ENCODE data around the gene MYL6. TPM values are rescaled to one million over a fixed set of nuclear protein-coding genes. Genes with fewer than 3 reads are reported as not detected.

MYL6 gene
- total RNA-seq, 2 donors from 2014 or later, result 1,641 to 1,922 TPM

DNA sequence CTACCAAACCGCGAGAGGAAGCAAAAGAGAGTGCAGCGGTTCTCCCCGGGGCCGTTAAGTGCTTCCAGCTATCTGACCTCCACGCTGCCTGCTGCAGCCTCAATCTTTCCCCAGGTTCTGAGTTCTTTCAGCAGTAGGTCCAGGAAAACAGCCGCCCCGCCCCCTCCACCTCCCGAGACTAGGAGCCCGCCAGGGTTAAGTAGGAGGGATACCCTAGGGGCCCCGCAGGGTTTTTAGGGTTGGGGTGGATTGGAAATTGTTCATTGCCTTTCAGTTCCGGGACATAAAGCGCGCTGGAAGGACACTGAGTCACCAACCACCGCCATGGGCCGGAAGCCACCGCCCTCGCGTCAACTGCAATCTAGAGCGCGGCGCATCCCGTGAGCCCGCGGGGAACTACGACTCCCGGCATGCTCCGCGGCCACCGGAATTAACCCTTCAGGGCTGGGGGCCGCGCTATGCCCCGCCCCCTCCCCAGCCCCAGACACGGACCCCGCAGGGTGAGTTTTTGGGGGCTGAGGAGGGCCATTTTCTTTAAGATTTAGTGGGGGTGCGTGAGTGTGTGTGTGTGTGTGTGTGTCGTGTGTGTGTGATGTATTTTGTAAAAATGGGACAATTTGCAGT lies 5.9 kb upstream of the MYL6 start, which contains the start of gene MYL6B:
MYL6B (plus strand) TSS at position 456 of the 624 bp plus-strand sequence. CDS start 1,332 bp downstream, outside the sequence.
- H3K27ac ChIP-seq, result peak within 1 kb of the TSS; percentile 98
- H3K36me3 ChIP-seq, result no peaks in the 10 kb centered on the region
- intact Hi-C loops (cut with DNase I), result no loop called here
- TF ChIP-seq, protein P1, sequence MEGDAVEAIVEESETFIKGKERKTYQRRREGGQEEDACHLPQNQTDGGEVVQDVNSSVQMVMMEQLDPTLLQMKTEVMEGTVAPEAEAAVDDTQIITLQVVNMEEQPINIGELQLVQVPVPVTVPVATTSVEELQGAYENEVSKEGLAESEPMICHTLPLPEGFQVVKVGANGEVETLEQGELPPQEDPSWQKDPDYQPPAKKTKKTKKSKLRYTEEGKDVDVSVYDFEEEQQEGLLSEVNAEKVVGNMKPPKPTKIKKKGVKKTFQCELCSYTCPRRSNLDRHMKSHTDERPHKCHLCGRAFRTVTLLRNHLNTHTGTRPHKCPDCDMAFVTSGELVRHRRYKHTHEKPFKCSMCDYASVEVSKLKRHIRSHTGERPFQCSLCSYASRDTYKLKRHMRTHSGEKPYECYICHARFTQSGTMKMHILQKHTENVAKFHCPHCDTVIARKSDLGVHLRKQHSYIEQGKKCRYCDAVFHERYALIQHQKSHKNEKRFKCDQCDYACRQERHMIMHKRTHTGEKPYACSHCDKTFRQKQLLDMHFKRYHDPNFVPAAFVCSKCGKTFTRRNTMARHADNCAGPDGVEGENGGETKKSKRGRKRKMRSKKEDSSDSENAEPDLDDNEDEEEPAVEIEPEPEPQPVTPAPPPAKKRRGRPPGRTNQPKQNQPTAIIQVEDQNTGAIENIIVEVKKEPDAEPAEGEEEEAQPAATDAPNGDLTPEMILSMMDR (IDR thresholded peaks at IDR 0.05), result no peak
- H3K9me3 ChIP-seq, result no peaks in the 10 kb centered on the region
- peak within 1 kb of the TSS; percentile 42 for H3K4me3 ChIP-seq
- H3K9ac ChIP-seq (ENCODE audit: low read depth in 2 of 2, low read length in 2 of 2), result peak within 1 kb of the TSS; percentile 75 to 92
- H3K4me1 ChIP-seq, result peaks cover 12% of the 10 kb centered on the region
- DNase-seq, result peak; percentile 95
- no peaks in the 10 kb centered on the region for H3K27me3 ChIP-seq

GRCh38 chr12:56152756-56153677 lies 5.1 kb upstream of the MYL6 start:
- Histone ChIP-seq H3K27ac (no peak overlapping the region), H3K9ac (ENCODE audit: low read depth in 2 of 2, low read length in 2 of 2) (peak overlapping the region; percentile 75 to 92), H3K4me1 (peaks cover 12% of the 10 kb centered on the region), H3K36me3 (no peaks in the 10 kb centered on the region), H3K4me3 (peak overlapping the region; percentile 42), H3K9me3 (no peaks in the 10 kb centered on the region), H3K27me3 (no peaks in the 10 kb centered on the region)
- intact Hi-C loops (cut with DNase I), result no loop called here
- TF ChIP-seq, protein P1 (IDR thresholded peaks at IDR 0.05), result no peak
- no peak for DNase-seq

DNA sequence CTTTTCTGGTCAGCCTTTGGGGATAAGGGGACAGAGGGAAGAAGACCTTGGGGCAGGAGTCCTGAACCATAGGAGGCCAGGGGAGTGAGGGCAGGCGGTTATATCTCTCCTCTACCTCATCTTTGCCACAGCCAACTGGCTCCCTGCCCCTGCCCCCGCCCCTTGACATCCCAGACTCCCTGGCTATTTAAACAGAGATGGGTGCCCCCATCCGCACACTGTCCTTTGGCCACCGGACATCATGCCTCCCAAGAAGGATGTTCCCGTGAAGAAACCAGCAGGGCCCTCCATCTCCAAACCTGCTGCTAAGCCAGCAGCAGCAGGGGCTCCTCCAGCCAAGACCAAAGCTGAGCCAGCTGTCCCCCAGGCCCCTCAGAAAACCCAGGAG lies 4.5 kb upstream of the MYL6 start:
- intact Hi-C loops (cut with DNase I), result no loop called here
- Histone ChIP-seq H3K36me3 (no peaks in the 10 kb centered on the region), H3K4me3 (no peak overlapping the region), H3K27me3 (no peaks in the 10 kb centered on the region), H3K4me1 (peaks cover 12% of the 10 kb centered on the region), H3K9me3 (no peaks in the 10 kb centered on the region), H3K9ac (ENCODE audit: low read depth in 2 of 2, low read length in 2 of 2) (no peak overlapping the region), H3K27ac (no peak overlapping the region)
- TF ChIP-seq, protein P1 (IDR thresholded peaks at IDR 0.05), result no peak
- no peak for DNase-seq

DNA sequence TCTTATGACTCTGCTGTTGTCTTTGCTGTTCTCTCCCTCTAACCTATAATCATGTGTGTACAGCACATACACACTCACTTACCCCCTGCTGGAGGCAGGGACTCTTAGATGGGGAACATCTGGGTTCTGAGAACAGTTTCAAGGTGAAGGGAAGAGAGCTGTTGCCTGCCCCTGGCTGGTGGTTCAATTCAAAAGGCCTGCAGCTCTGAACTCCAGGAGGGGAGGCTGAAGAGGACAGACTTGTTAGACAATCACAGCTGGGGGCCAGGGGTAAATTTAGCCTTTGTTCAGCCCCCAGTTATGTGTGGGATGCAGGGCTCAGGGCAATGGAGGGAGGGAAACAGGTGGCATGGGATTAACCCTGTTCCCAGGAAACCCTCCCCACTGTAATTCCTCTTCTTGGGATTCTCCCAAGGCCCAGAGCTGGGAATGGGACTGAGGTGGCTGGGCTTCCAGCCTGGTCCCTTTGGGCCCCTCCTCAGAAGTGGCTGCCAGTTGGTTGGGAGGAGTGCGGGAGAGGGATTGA lies 3.9 kb upstream of the MYL6 start:
- TF ChIP-seq, protein P1 (IDR thresholded peaks at IDR 0.05), result no peak
- Histone ChIP-seq H3K9me3 (no peaks in the 10 kb centered on the region), H3K9ac (ENCODE audit: low read depth in 2 of 2, low read length in 2 of 2) (peak overlapping the region in 1 of 2 donors; percentile 9), H3K27me3 (no peaks in the 10 kb centered on the region), H3K27ac (no peak overlapping the region), H3K36me3 (no peaks in the 10 kb centered on the region), H3K4me3 (no peak overlapping the region), H3K4me1 (peaks cover 12% of the 10 kb centered on the region)
- DNase-seq, result no peak
- intact Hi-C loops (cut with DNase I), result no loop called here

- TF ChIP-seq, protein P1 (IDR thresholded peaks at IDR 0.05), result no peak
- Histone ChIP-seq H3K27ac (no peak overlapping the region), H3K27me3 (no peaks in the 10 kb centered on the region), H3K36me3 (no peaks in the 10 kb centered on the region), H3K4me1 (peaks cover 12% of the 10 kb centered on the region), H3K4me3 (no peak overlapping the region), H3K9ac (ENCODE audit: low read depth in 2 of 2, low read length in 2 of 2) (no peak overlapping the region), H3K9me3 (no peaks in the 10 kb centered on the region)
- DNase-seq, result no peak
- intact Hi-C loops (cut with DNase I), result no loop called here
Observed at GRCh38 chr12:56154818-56155217, 3.3 kb upstream of the MYL6 start.

Measured in colonic mucosa (tissue), 4 donors.